Liver (tissue), 9 donors: ENCODE measurements around the gene SAMD5. TPM values are rescaled to one million over a fixed set of nuclear protein-coding genes. Genes with fewer than 3 reads are reported as not detected.

Source experiments
- DNase-seq: peaks from one replicate; pipeline ENCODE4 v3.0.0-alpha.2; 2017; ENCODE audit warnings: low spot score
- H3K27ac ChIP-seq, 2 donors: one replicate each; pipeline ENCODE4 v1.7.0; 2013; ENCODE audit warnings: inconsistent platforms in 2 of 2, low read length in 2 of 2, control low read depth in 1 of 2, low read depth in 1 of 2, mild to moderate bottlenecking in 1 of 2
- H3K27me3 ChIP-seq, 4 donors: one replicate each; pipeline versions ENCODE4 v1.6.1 to v1.7.0; 2013; ENCODE audit warnings: low read length in 3 of 4, inconsistent platforms in 1 of 4, mild to moderate bottlenecking in 1 of 4, moderate library complexity in 1 of 4; ENCODE audit not compliant: control insufficient read depth in 4 of 4, insufficient read depth in 4 of 4
- H3K36me3 ChIP-seq, 4 donors: one replicate each; pipeline versions ENCODE4 v1.6.1 to v1.7.0; 2013; ENCODE audit warnings: low read length in 3 of 4, mild to moderate bottlenecking in 3 of 4, low read depth in 1 of 4, moderate library complexity in 1 of 4; ENCODE audit not compliant: control insufficient read depth in 4 of 4, insufficient read depth in 3 of 4
- H3K4me1 ChIP-seq, 4 donors: one replicate each; pipeline versions ENCODE4 v1.6.1 to v1.7.0; 2013; ENCODE audit warnings: low read length in 3 of 4, mild to moderate bottlenecking in 3 of 4, moderate library complexity in 1 of 4; ENCODE audit not compliant: control insufficient read depth in 4 of 4, insufficient read depth in 4 of 4
- H3K4me3 ChIP-seq, 3 donors: one replicate each; pipeline versions ENCODE4 v1.6.1 to v1.7.0; 2013; ENCODE audit warnings: low read length in 3 of 3, control low read depth in 1 of 3, low read depth in 1 of 3, mild to moderate bottlenecking in 1 of 3
- H3K9ac ChIP-seq, 2 donors: one replicate each; pipeline ENCODE4 v1.7.0; 2013; ENCODE audit warnings: low read length in 2 of 2, mild to moderate bottlenecking in 2 of 2, moderate library complexity in 2 of 2, control low read depth in 1 of 2, low read depth in 1 of 2
- H3K9me3 ChIP-seq, 4 donors: one replicate each; pipeline versions ENCODE4 v1.6.1 to v1.7.0; 2013; ENCODE audit warnings: low read length in 3 of 4; ENCODE audit not compliant: control insufficient read depth in 4 of 4
- FOXA1 ChIP-seq: IDR thresholded peaks from 2 replicates; pipeline ENCODE4 v1.6.1; 2016; ENCODE audit warnings: antibody characterized with exemption
- FOXA2 ChIP-seq: IDR thresholded peaks from 2 replicates; pipeline ENCODE4 v1.6.1; 2016; ENCODE audit warnings: antibody characterized with exemption
- HNF4A ChIP-seq, 2 donors: conservative IDR thresholded peaks; 2 replicates each; pipeline ENCODE4 v1.6.1; 2016; ENCODE audit warnings: antibody characterized with exemption in 2 of 2, mild to moderate bottlenecking in 2 of 2
- HNF4G ChIP-seq: IDR thresholded peaks from 2 replicates; pipeline ENCODE4 v1.6.1; 2016; ENCODE audit warnings: antibody characterized with exemption
- JUND ChIP-seq, 2 donors: IDR thresholded peaks; 2 replicates each; pipeline ENCODE4 v1.6.1; 2016; ENCODE audit warnings: antibody characterized with exemption in 2 of 2
- NR2F2 ChIP-seq: IDR thresholded peaks from 2 replicates; pipeline ENCODE4 v1.6.1; 2016; ENCODE audit warnings: antibody characterized with exemption
- RAD21 ChIP-seq, 2 donors: IDR thresholded peaks; 2 replicates each; pipeline ENCODE4 v1.6.1; 2016; ENCODE audit warnings: antibody characterized with exemption in 2 of 2, mild to moderate bottlenecking in 2 of 2
- RXRA ChIP-seq, 2 donors: IDR thresholded peaks; 2 replicates each; pipeline ENCODE4 v1.6.1; 2017 to 2018; ENCODE audit warnings: antibody characterized with exemption in 2 of 2, mild to moderate bottlenecking in 1 of 2
- SP1 ChIP-seq: IDR thresholded peaks from 2 replicates; pipeline ENCODE4 v1.6.1; 2018; ENCODE audit warnings: antibody characterized with exemption, mild to moderate bottlenecking
- TAF1 ChIP-seq: conservative IDR thresholded peaks from 2 replicates; pipeline ENCODE4 v1.6.1; 2016; ENCODE audit warnings: antibody characterized with exemption, mild to moderate bottlenecking
- YY1 ChIP-seq: IDR thresholded peaks from 2 replicates; pipeline ENCODE4 v1.6.1; 2016; ENCODE audit warnings: antibody characterized with exemption, mild to moderate bottlenecking
- ZBTB33 ChIP-seq: IDR thresholded peaks from 2 replicates; pipeline ENCODE4 v1.6.1; 2016; ENCODE audit warnings: antibody characterized with exemption
- WGBS: extraction: QIAGEN DNeasy Blood & Tissue Kit; methylation state at CpG from one replicate; pipeline ENCODE4 v1.1.7; 2013; 5-methylcytosine and 5-hydroxymethylcytosine counted together
- polyA plus RNA-seq, 2 donors: library from polyadenylated mRNA; stranded (reverse) in 1 of 2; unstranded in 1 of 2; fragments of 200-250 nt in 1 of 2; fragments of >200 nt in 1 of 2; fragmentation: Nextera tagmentation in 1 of 2; extraction: Ambion mirVana in 1 of 2; gene quantifications; one replicate each; pipeline versions ENCODE4 v1.2.1 to v1.2.3, GENCODE V29; 2013 to 2015
- total RNA-seq, 2 donors: library from RNA; depleted of rRNA; stranded (reverse); fragments of >200 nt; gene quantifications; one replicate each; pipeline ENCODE4 v1.2.3, GENCODE V29; 2014
- TF ChIP-seq, protein P1 (sequence below): IDR thresholded peaks from 2 replicates; pipeline ENCODE4 v1.6.1; 2016; ENCODE audit warnings: antibody characterized with exemption, mild to moderate bottlenecking
- TF ChIP-seq, protein P2 (sequence below): IDR thresholded peaks from 2 replicates; pipeline ENCODE4 v1.6.1; 2016; ENCODE audit warnings: antibody characterized with exemption
- TF ChIP-seq, protein P3 (sequence below): fragments of 150-350 bp; IDR thresholded peaks from 2 replicates; pipeline ENCODE4 v1.5.1; 2017; ENCODE audit warnings: improper control_type of control experiment, low read depth, low read length; ENCODE audit not compliant: missing input control
- TF ChIP-seq, protein P4 (sequence below): IDR thresholded peaks from 2 replicates; pipeline ENCODE4 v1.6.1; 2016; ENCODE audit warnings: antibody characterized with exemption
- donor health status: healthy.
- donor health status: healthy.
- donor health status: healthy.
- donor health status: healthy.
- donor health status: healthy.

The SAMD5 gene
- total and polyA plus RNA-seq, 4 donors = 2.7 to 7.6 (median 3.2) TPM

- H3K36me3 ChIP-seq = peaks cover 0 to 6% (median under 1%) of the 10 kb centered on the region in 4 donors
- H3K27me3 ChIP-seq = no peaks in the 10 kb centered on the region
- TF ChIP-seq RXRA (IDR thresholded peaks at IDR 0.05) = no peak
- no peak for TF ChIP-seq HNF4A (conservative IDR thresholded peaks at IDR 0.05)
- TF ChIP-seq JUND (IDR thresholded peaks at IDR 0.05) = no peak
- TF ChIP-seq, protein P1, sequence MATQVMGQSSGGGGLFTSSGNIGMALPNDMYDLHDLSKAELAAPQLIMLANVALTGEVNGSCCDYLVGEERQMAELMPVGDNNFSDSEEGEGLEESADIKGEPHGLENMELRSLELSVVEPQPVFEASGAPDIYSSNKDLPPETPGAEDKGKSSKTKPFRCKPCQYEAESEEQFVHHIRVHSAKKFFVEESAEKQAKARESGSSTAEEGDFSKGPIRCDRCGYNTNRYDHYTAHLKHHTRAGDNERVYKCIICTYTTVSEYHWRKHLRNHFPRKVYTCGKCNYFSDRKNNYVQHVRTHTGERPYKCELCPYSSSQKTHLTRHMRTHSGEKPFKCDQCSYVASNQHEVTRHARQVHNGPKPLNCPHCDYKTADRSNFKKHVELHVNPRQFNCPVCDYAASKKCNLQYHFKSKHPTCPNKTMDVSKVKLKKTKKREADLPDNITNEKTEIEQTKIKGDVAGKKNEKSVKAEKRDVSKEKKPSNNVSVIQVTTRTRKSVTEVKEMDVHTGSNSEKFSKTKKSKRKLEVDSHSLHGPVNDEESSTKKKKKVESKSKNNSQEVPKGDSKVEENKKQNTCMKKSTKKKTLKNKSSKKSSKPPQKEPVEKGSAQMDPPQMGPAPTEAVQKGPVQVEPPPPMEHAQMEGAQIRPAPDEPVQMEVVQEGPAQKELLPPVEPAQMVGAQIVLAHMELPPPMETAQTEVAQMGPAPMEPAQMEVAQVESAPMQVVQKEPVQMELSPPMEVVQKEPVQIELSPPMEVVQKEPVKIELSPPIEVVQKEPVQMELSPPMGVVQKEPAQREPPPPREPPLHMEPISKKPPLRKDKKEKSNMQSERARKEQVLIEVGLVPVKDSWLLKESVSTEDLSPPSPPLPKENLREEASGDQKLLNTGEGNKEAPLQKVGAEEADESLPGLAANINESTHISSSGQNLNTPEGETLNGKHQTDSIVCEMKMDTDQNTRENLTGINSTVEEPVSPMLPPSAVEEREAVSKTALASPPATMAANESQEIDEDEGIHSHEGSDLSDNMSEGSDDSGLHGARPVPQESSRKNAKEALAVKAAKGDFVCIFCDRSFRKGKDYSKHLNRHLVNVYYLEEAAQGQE = no peak
- no peak for TF ChIP-seq RAD21 (IDR thresholded peaks at IDR 0.05)
- no peak for TF ChIP-seq FOXA1
- TF ChIP-seq, protein P2, sequence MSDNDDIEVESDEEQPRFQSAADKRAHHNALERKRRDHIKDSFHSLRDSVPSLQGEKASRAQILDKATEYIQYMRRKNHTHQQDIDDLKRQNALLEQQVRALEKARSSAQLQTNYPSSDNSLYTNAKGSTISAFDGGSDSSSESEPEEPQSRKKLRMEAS = no peak
- no peak for TF ChIP-seq YY1
- TF ChIP-seq ZBTB33 = no peak
- no peak for TF ChIP-seq HNF4G
- no peak for TF ChIP-seq NR2F2
- no peak for TF ChIP-seq SP1
- TF ChIP-seq TAF1 = no peak
- no peak for TF ChIP-seq FOXA2
- WGBS = 16% methylated on average over 2 of the region's 2 CpGs
- H3K9me3 ChIP-seq = no peaks in the 10 kb centered on the region
- H3K4me1 ChIP-seq = peaks cover 0 to 22% (median 13%) of the 10 kb centered on the region in 4 donors
- no peak overlapping the region for H3K4me3 ChIP-seq
- H3K9ac ChIP-seq = no peak overlapping the region
- DNase-seq = no peak
- H3K27ac ChIP-seq = no peak overlapping the region
These were observed 6.3 kb downstream of the SAMD5 start for GRCh38 chr6:147514831-147515230.

DNA sequence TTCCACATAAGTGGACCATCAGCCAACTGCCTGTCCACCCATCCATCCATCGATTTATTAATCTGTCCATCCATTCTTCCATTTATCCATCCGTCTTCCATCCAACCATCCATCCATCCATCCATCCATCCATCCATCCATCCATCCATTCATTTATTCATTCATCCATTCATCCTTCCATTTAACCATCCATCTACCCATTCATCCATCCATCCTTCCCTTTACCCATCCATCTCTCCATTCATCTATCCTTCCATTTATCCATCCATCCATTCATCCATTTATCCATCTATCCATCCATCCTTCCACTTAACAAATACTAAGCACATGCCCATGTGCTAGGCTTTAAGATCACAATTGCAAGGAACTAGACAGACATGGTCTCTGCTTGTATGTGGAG is 6.8 kb downstream of the SAMD5 start:
- Histone ChIP-seq H3K9me3 (no peaks in the 10 kb centered on the region), H3K4me1 (peaks cover 0 to 21% (median 11%) of the 10 kb centered on the region in 4 donors), H3K36me3 (peaks cover 0 to 6% (median under 1%) of the 10 kb centered on the region in 4 donors), H3K27me3 (no peaks in the 10 kb centered on the region), H3K4me3 (no peak overlapping the region), H3K9ac (no peak overlapping the region), H3K27ac (no peak overlapping the region)
- TF ChIP-seq FOXA2 = no peak
- no peak for TF ChIP-seq FOXA1
- no peak for TF ChIP-seq HNF4A (conservative IDR thresholded peaks at IDR 0.05)
- TF ChIP-seq RAD21 (IDR thresholded peaks at IDR 0.05) = no peak
- TF ChIP-seq, protein P1 = no peak
- no peak for TF ChIP-seq ZBTB33
- TF ChIP-seq YY1 = no peak
- TF ChIP-seq, protein P3, sequence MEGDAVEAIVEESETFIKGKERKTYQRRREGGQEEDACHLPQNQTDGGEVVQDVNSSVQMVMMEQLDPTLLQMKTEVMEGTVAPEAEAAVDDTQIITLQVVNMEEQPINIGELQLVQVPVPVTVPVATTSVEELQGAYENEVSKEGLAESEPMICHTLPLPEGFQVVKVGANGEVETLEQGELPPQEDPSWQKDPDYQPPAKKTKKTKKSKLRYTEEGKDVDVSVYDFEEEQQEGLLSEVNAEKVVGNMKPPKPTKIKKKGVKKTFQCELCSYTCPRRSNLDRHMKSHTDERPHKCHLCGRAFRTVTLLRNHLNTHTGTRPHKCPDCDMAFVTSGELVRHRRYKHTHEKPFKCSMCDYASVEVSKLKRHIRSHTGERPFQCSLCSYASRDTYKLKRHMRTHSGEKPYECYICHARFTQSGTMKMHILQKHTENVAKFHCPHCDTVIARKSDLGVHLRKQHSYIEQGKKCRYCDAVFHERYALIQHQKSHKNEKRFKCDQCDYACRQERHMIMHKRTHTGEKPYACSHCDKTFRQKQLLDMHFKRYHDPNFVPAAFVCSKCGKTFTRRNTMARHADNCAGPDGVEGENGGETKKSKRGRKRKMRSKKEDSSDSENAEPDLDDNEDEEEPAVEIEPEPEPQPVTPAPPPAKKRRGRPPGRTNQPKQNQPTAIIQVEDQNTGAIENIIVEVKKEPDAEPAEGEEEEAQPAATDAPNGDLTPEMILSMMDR = no peak
- no peak for TF ChIP-seq NR2F2
- TF ChIP-seq, protein P4, sequence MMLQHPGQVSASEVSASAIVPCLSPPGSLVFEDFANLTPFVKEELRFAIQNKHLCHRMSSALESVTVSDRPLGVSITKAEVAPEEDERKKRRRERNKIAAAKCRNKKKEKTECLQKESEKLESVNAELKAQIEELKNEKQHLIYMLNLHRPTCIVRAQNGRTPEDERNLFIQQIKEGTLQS = no peak
- DNase-seq = no peak
- 90% methylated on average over 2 of the region's 2 CpGs for WGBS
